Skin epidermis (tissue), 12 donors: ENCODE measurements around the gene SNX3.
"Not testable (repeated sequence)": the region's sequence is repeated elsewhere in the genome, so short reads cannot be mapped to it uniquely, and the experiment has no call there.

Experiments
- H3K27ac ChIP-seq, 21 experiments: fragments of 200-600 bp; sonication (generic) in 11 of 21; one replicate each; pipeline ENCODE4 v1.5.0; 2020; ENCODE audit warnings: mild to moderate bottlenecking in 3 of 21, inconsistent platforms in 2 of 21, moderate library complexity in 2 of 21
- H3K4me3 ChIP-seq, 7 experiments: fragments of 200-600 bp; sonication (generic) in 2 of 7; one replicate each; pipeline ENCODE4 v1.5.0; 2020; ENCODE audit warnings: inconsistent platforms in 2 of 7, mild to moderate bottlenecking in 2 of 7, moderate library complexity in 1 of 7

SNX3 gene

GRCh38 chr6:108260809-108261569 is at the start of gene SNX3:
Gene SNX3 (minus strand): TSS chr6:108261040. CDS start chr6:108260921, 119 bp downstream.
- Histone ChIP-seq H3K4me3 (peak within 1 kb of the TSS; percentile 74 to 99 (median 92)), H3K27ac (peak within 1 kb of the TSS; percentile 85 to 99 (median 97))

GRCh38 chr6:108309844-108310243 is 49.0 kb upstream of the SNX3 start:
- no peak overlapping the region for H3K4me3 ChIP-seq
- no peak overlapping the region for H3K27ac ChIP-seq

- not testable (repeated sequence) for H3K27ac ChIP-seq, H3K4me3 ChIP-seq
Measured at GRCh38 chr6:108308641-108309040, 47.8 kb upstream of the SNX3 start.

- Histone ChIP-seq H3K27ac (no peak overlapping the region), H3K4me3 (no peak overlapping the region)
Measured at GRCh38 chr6:108304646-108305045, 43.8 kb upstream of the SNX3 start.

- no peak overlapping the region for H3K4me3 ChIP-seq
- H3K27ac ChIP-seq, result no peak overlapping the region
Measured at GRCh38 chr6:108302386-108302785, 41.5 kb upstream of the SNX3 start.

GRCh38 chr6:108295676-108296075 is 34.8 kb upstream of the SNX3 start:
- Histone ChIP-seq H3K4me3 (peak overlapping the region; percentile 59 to 81 (median 76)), H3K27ac (peak overlapping the region; percentile 87 to 99 (median 97))

- Histone ChIP-seq H3K4me3 (peak within 1 kb of the TSS; percentile 59 to 81 (median 76)), H3K27ac (peak within 1 kb of the TSS; percentile 87 to 99 (median 97))
Measured at GRCh38 chr6:108294727-108295625, 34.1 kb upstream of the SNX3 start, which contains the start of gene AFG1L. Gene AFG1L (plus strand): TSS chr6:108295054. CDS start chr6:108295080, 26 bp downstream.

GRCh38 chr6:108294297-108294726 is 33.5 kb upstream of the SNX3 start:
- Histone ChIP-seq H3K4me3 (peak overlapping the region; percentile 59 to 81 (median 76)), H3K27ac (peak overlapping the region; percentile 87 to 99 (median 97))

- peak overlapping the region in 12 of 21 experiments; percentile 94 to 99 (median 96) for H3K27ac ChIP-seq
- peak overlapping the region in 3 of 7 experiments; percentile 72 to 78 (median 76) for H3K4me3 ChIP-seq
Measured at GRCh38 chr6:108293527-108294296, 32.9 kb upstream of the SNX3 start.

GRCh38 chr6:108292561-108292960 is 31.7 kb upstream of the SNX3 start:
- H3K4me3 ChIP-seq, H3K27ac ChIP-seq: not testable (repeated sequence)

GRCh38 chr6:108291091-108291490 is 30.3 kb upstream of the SNX3 start:
- H3K4me3 ChIP-seq, result no peak overlapping the region
- H3K27ac ChIP-seq, result no peak overlapping the region

- no peak overlapping the region for H3K27ac ChIP-seq
- no peak overlapping the region for H3K4me3 ChIP-seq
Measured at GRCh38 chr6:108288742-108289141, 27.9 kb upstream of the SNX3 start.

GRCh38 chr6:108287373-108287772 is 26.5 kb upstream of the SNX3 start:
- H3K27ac ChIP-seq, result no peak overlapping the region
- no peak overlapping the region for H3K4me3 ChIP-seq

- no peak overlapping the region for H3K4me3 ChIP-seq
- H3K27ac ChIP-seq, result no peak overlapping the region
Measured at GRCh38 chr6:108286366-108286765, 25.5 kb upstream of the SNX3 start.

GRCh38 chr6:108285381-108285780 is 24.5 kb upstream of the SNX3 start:
- no peak overlapping the region for H3K4me3 ChIP-seq
- no peak overlapping the region for H3K27ac ChIP-seq

- Histone ChIP-seq H3K4me3 (no peak overlapping the region), H3K27ac (no peak overlapping the region)
Measured at GRCh38 chr6:108277831-108278230, 17.0 kb upstream of the SNX3 start.

- Histone ChIP-seq H3K4me3 (no peak overlapping the region), H3K27ac (no peak overlapping the region)
Measured at GRCh38 chr6:108277295-108277694, 16.5 kb upstream of the SNX3 start.

- Histone ChIP-seq H3K4me3 (no peak overlapping the region), H3K27ac (no peak overlapping the region)
Measured at GRCh38 chr6:108275976-108276375, 15.1 kb upstream of the SNX3 start.

- no peak overlapping the region for H3K4me3 ChIP-seq
- no peak overlapping the region for H3K27ac ChIP-seq
Measured at GRCh38 chr6:108274546-108274945, 13.7 kb upstream of the SNX3 start.

- not testable (repeated sequence) for H3K4me3 ChIP-seq, H3K27ac ChIP-seq
Measured at GRCh38 chr6:108269955-108270354, 9.1 kb upstream of the SNX3 start.
